ENCODE data around the gene CDK2. TPM values are rescaled to one million over a fixed set of nuclear protein-coding genes. Genes with fewer than 3 reads are reported as not detected.
"Not testable (repeated sequence)": the region's sequence is repeated elsewhere in the genome, so short reads cannot be mapped to it uniquely, and the experiment has no call there.

The CDK2 gene
- total RNA-seq, 1 donor from 2014 or later, result 43.0 TPM

- no peak for TF ChIP-seq CTCF (IDR thresholded peaks at IDR 0.05; ENCODE audit: unreplicated experiment)
- H3K4me3 Mint-ChIP-seq (ENCODE audit: unreplicated experiment), result no peak overlapping the region
- H3K27ac Mint-ChIP-seq (ENCODE audit: unreplicated experiment), result no peak overlapping the region
- peaks cover 44% of the 10 kb centered on the region for H3K36me3 Mint-ChIP-seq (ENCODE audit: low read depth, unreplicated experiment)
- H3K9me3 Mint-ChIP-seq (ENCODE audit: unreplicated experiment), result no peaks in the 10 kb centered on the region
- peaks cover 1% of the 10 kb centered on the region for H3K27me3 Mint-ChIP-seq (ENCODE audit: unreplicated experiment)
- no peak for DNase-seq (ENCODE audit: low spot score)
- H3K4me1 Mint-ChIP-seq (ENCODE audit: unreplicated experiment), result peaks cover 2% of the 10 kb centered on the region
Observed at GRCh38 chr12:55985341-55985740, 18.7 kb downstream of the CDK2 start.

GRCh38 chr12:55985976-55986375, 19.3 kb downstream of the CDK2 start:
- H3K36me3 Mint-ChIP-seq (ENCODE audit: low read depth, unreplicated experiment), result peaks cover 47% of the 10 kb centered on the region
- not testable (repeated sequence) for H3K9me3 Mint-ChIP-seq (ENCODE audit: unreplicated experiment); DNase-seq (ENCODE audit: low spot score); H3K4me1 Mint-ChIP-seq (ENCODE audit: unreplicated experiment); H3K4me3 Mint-ChIP-seq (ENCODE audit: unreplicated experiment); H3K27me3 Mint-ChIP-seq (ENCODE audit: unreplicated experiment)
- H3K27ac Mint-ChIP-seq (ENCODE audit: unreplicated experiment), result peak overlapping the region; percentile 52

- Mint-ChIP-seq H3K4me3 (ENCODE audit: unreplicated experiment) (peak overlapping the region; percentile 60), H3K36me3 (ENCODE audit: low read depth, unreplicated experiment) (peaks cover 67% of the 10 kb centered on the region)
Observed at GRCh38 chr12:55991110-55991509, 24.5 kb downstream of the CDK2 start.

GRCh38 chr12:55993230-55993853, 26.7 kb downstream of the CDK2 start:
- Mint-ChIP-seq H3K4me3 (ENCODE audit: unreplicated experiment) (no peak overlapping the region), H3K27ac (ENCODE audit: unreplicated experiment) (peak overlapping the region; percentile 86), H3K4me1 (ENCODE audit: unreplicated experiment) (peaks cover 36% of the 10 kb centered on the region), H3K36me3 (ENCODE audit: low read depth, unreplicated experiment) (peaks cover 64% of the 10 kb centered on the region), H3K27me3 (ENCODE audit: unreplicated experiment) (peaks cover 6% of the 10 kb centered on the region), H3K9me3 (ENCODE audit: unreplicated experiment) (no peaks in the 10 kb centered on the region)
- TF ChIP-seq CTCF (IDR thresholded peaks at IDR 0.05; ENCODE audit: unreplicated experiment), result no peak
- no peak for DNase-seq (ENCODE audit: low spot score)

More at GRCh38 chr12:55991110-55991509, 24.5 kb downstream of the CDK2 start:
- H3K9me3 Mint-ChIP-seq (ENCODE audit: unreplicated experiment), result no peaks in the 10 kb centered on the region
- TF ChIP-seq CTCF (IDR thresholded peaks at IDR 0.05; ENCODE audit: unreplicated experiment), result no peak
- peaks cover 25% of the 10 kb centered on the region for H3K4me1 Mint-ChIP-seq (ENCODE audit: unreplicated experiment)
- DNase-seq (ENCODE audit: low spot score), result no peak
- H3K27me3 Mint-ChIP-seq (ENCODE audit: unreplicated experiment), result peaks cover 3% of the 10 kb centered on the region
- no peak overlapping the region for H3K27ac Mint-ChIP-seq (ENCODE audit: unreplicated experiment)

GRCh38 chr12:55995366-55995765, 28.7 kb downstream of the CDK2 start:
- Mint-ChIP-seq H3K36me3 (ENCODE audit: low read depth, unreplicated experiment) (peaks cover 50% of the 10 kb centered on the region), H3K27me3 (ENCODE audit: unreplicated experiment) (peaks cover 10% of the 10 kb centered on the region), H3K4me1 (ENCODE audit: unreplicated experiment) (peaks cover 45% of the 10 kb centered on the region), H3K27ac (ENCODE audit: unreplicated experiment) (peak overlapping the region; percentile 13), H3K9me3 (ENCODE audit: unreplicated experiment) (no peaks in the 10 kb centered on the region), H3K4me3 (ENCODE audit: unreplicated experiment) (peak overlapping the region; percentile 51)
- no peak for TF ChIP-seq CTCF (IDR thresholded peaks at IDR 0.05; ENCODE audit: unreplicated experiment)
- DNase-seq (ENCODE audit: low spot score), result no peak
